GM23248 (cell line): ENCODE measurements around the gene HLA-DOA. TPM values are rescaled to one million over a fixed set of nuclear protein-coding genes. Genes with fewer than 3 reads are reported as not detected.

ENCODE experiments used
- DNase-seq: peaks from one replicate; pipeline ENCODE4 v3.0.0-alpha.2; 2015
- H2AFZ ChIP-seq: fragments of 200-600 bp; sonication (generic); 2 replicates; pipeline ENCODE4 v1.6.1; 2016; ENCODE audit warnings: antibody characterized with exemption
- H3F3A ChIP-seq: fragments of 200-600 bp; sonication (generic); 2 replicates; pipeline ENCODE4 v1.6.1; 2016; ENCODE audit warnings: mild to moderate bottlenecking, antibody characterized with exemption, mixed run types; ENCODE audit not compliant: insufficient read depth
- H3K27ac ChIP-seq: fragments of 200-600 bp; sonication (generic); 2 replicates; pipeline ENCODE4 v1.5.1; 2016; ENCODE audit warnings: mild to moderate bottlenecking
- H3K27me3 ChIP-seq: fragments of 200-600 bp; sonication (generic); replicated peaks from 2 replicates; pipeline ENCODE4 v1.6.1; 2016; ENCODE audit warnings: mild to moderate bottlenecking; ENCODE audit not compliant: insufficient read depth
- H3K36me3 ChIP-seq: fragments of 200-600 bp; sonication (generic); 2 replicates; pipeline ENCODE4 v1.6.1; 2016; ENCODE audit warnings: low read depth, mild to moderate bottlenecking
- H3K4me1 ChIP-seq: fragments of 200-600 bp; sonication (generic); 2 replicates; pipeline ENCODE4 v1.6.1; 2016; ENCODE audit warnings: mild to moderate bottlenecking; ENCODE audit not compliant: insufficient read depth
- H3K4me2 ChIP-seq: fragments of 200-600 bp; sonication (generic); one replicate; pipeline ENCODE4 v1.6.1; 2016; ENCODE audit warnings: mild to moderate bottlenecking; ENCODE audit not compliant: unreplicated experiment
- H3K4me3 ChIP-seq: fragments of 200-600 bp; sonication (generic); 2 replicates; pipeline ENCODE4 v1.5.1; 2016; ENCODE audit warnings: mild to moderate bottlenecking
- H3K79me2 ChIP-seq: fragments of 200-600 bp; sonication (generic); 2 replicates; pipeline ENCODE4 v1.6.1; 2016; ENCODE audit warnings: mild to moderate bottlenecking; ENCODE audit not compliant: insufficient read depth
- H3K9ac ChIP-seq: fragments of 200-600 bp; sonication (generic); 2 replicates; pipeline ENCODE4 v1.6.1; 2016; ENCODE audit warnings: mild to moderate bottlenecking
- H3K9me2 ChIP-seq: fragments of 200-600 bp; sonication (generic); 2 replicates; pipeline ENCODE4 v1.6.1; 2016; ENCODE audit warnings: mixed run types, mild to moderate bottlenecking, moderate library complexity; ENCODE audit not compliant: insufficient read depth
- H3K9me3 ChIP-seq: fragments of 200-600 bp; sonication (generic); one replicate; pipeline ENCODE4 v1.6.1; 2017; ENCODE audit warnings: low read depth
- H4K20me1 ChIP-seq: fragments of 200-600 bp; sonication (generic); 2 replicates; pipeline ENCODE4 v1.6.0; 2016; ENCODE audit not compliant: insufficient read depth
- EZH2 ChIP-seq: fragments of 200-600 bp; sonication (generic); IDR thresholded peaks from 2 replicates; pipeline ENCODE4 v1.6.1; 2018; ENCODE audit warnings: antibody characterized with exemption, mild to moderate bottlenecking; ENCODE audit not compliant: insufficient read depth, poor library complexity, severe bottlenecking
- EZH2phosphoT487 ChIP-seq: fragments of 200-600 bp; sonication (generic); IDR thresholded peaks from 2 replicates; pipeline ENCODE4 v1.6.1; 2018; ENCODE audit warnings: antibody characterized with exemption, moderate library complexity, mild to moderate bottlenecking, low read depth; ENCODE audit not compliant: insufficient read depth
- WGBS, 2 experiments: methylation state at CpG; one replicate each; pipeline ENCODE4 v1.1.6; 2015 to 2017; ENCODE audit warnings: low lambda C conversion rate in 2 of 2, low coverage in 1 of 2; ENCODE audit errors: missing lambda C conversion rate in 2 of 2; 5-methylcytosine and 5-hydroxymethylcytosine counted together
- in situ Hi-C: fragments of 300-500 bp; cut with MboI; formaldehyde crosslinking; loops from 2 replicates; pipeline ENCODE4 v1.15.0; 2020
- polyA plus RNA-seq: library from polyadenylated mRNA; unstranded; fragments of >200 nt; fragmentation: Nextera tagmentation; extraction: Ambion mirVana; gene quantifications from 2 replicates; pipeline ENCODE4 v1.2.1, GENCODE V29; 2016
- total RNA-seq: library from RNA; depleted of rRNA; stranded (reverse); fragments of >200 nt; shearing (Covaris generic); gene quantifications from 2 replicates; pipeline ENCODE4 v1.2.3, GENCODE V29; 2014

The HLA-DOA gene
- total and polyA plus RNA-seq, 2 experiments from 2014 or later, result 0.18 TPM; not detected in 1

GRCh38 chr6:33004940-33005339 is 4.5 kb downstream of the HLA-DOA start:
- in situ Hi-C loops, result no loop called here

GRCh38 chr6:33001685-33002084 is 7.7 kb downstream of the HLA-DOA start:
- Histone ChIP-seq H3F3A (no peaks in the 10 kb centered on the region), H3K9ac (no peak overlapping the region), H3K27ac (no peak overlapping the region), H3K9me3 (no peaks in the 10 kb centered on the region), H3K4me2 (no peak overlapping the region), H3K27me3 (peaks cover 60% of the 10 kb centered on the region), H3K79me2 (no peaks in the 10 kb centered on the region), H2AFZ (no peak overlapping the region), H4K20me1 (no peaks in the 10 kb centered on the region), H3K9me2 (no peaks in the 10 kb centered on the region), H3K4me3 (no peak overlapping the region), H3K36me3 (no peaks in the 10 kb centered on the region), H3K4me1 (no peaks in the 10 kb centered on the region)
- no peak for DNase-seq
- in situ Hi-C loops, result no loop called here
- TF ChIP-seq EZH2, result no peak
- TF ChIP-seq EZH2phosphoT487, result no peak
- 2 to 4% methylated on average over 4 of the region's 4 CpGs for WGBS, 2 experiments

More at GRCh38 chr6:33004940-33005339, 4.5 kb downstream of the HLA-DOA start:
- Histone ChIP-seq H3K9me2 (no peaks in the 10 kb centered on the region), H2AFZ (no peak overlapping the region), H3K27me3 (peaks cover 61% of the 10 kb centered on the region), H3K27ac (no peak overlapping the region), H4K20me1 (no peaks in the 10 kb centered on the region), H3K4me1 (no peaks in the 10 kb centered on the region), H3K4me2 (no peak overlapping the region), H3K36me3 (no peaks in the 10 kb centered on the region), H3F3A (no peaks in the 10 kb centered on the region), H3K9me3 (no peaks in the 10 kb centered on the region), H3K4me3 (no peak overlapping the region), H3K79me2 (no peaks in the 10 kb centered on the region), H3K9ac (no peak overlapping the region)
- WGBS, 2 experiments, result 38 to 43% methylated on average over 6 of the region's 6 CpGs
- no peak for DNase-seq
- TF ChIP-seq EZH2phosphoT487, result no peak
- no peak for TF ChIP-seq EZH2

DNA sequence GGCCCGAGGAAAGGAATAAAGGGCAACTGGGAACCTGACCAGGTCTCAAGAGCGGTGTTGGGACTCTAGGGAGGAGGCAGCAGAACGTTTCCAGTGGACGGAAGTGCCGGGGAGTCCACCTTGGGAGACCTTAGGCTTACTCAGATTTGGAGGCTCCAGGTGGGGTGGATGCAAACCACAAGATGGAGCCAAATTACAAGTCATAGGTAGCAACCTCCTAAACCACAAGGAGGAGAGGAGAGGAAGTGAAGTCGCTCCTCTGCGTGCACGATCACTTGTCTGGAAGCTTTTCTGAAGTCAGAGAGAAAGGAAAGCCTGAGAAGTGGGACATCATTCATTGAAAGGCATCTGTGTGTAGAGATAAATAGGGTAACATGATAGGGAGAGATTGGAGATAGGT is 9.3 kb downstream of the HLA-DOA start:
- Histone ChIP-seq H3K4me1 (no peaks in the 10 kb centered on the region), H3K4me2 (no peak overlapping the region), H3K27me3 (peaks cover 66% of the 10 kb centered on the region), H3F3A (no peaks in the 10 kb centered on the region), H3K79me2 (no peaks in the 10 kb centered on the region), H2AFZ (no peak overlapping the region), H3K27ac (no peak overlapping the region), H3K9me2 (no peaks in the 10 kb centered on the region), H3K36me3 (no peaks in the 10 kb centered on the region), H3K9ac (no peak overlapping the region), H3K4me3 (no peak overlapping the region), H4K20me1 (no peaks in the 10 kb centered on the region), H3K9me3 (no peaks in the 10 kb centered on the region)
- no peak for DNase-seq
- 75 to 78% methylated on average over 8 of the region's 8 CpGs for WGBS, 2 experiments
- TF ChIP-seq EZH2, result no peak
- TF ChIP-seq EZH2phosphoT487, result no peak
- in situ Hi-C loops, result no loop called here

GRCh38 chr6:32995448-32995847 is 13.9 kb downstream of the HLA-DOA start:
- Histone ChIP-seq H3K4me1 (no peaks in the 10 kb centered on the region), H3K79me2 (no peaks in the 10 kb centered on the region), H3K27me3 (peaks cover 40% of the 10 kb centered on the region; the same call in 1 of the 2 replicates), H2AFZ (no peak overlapping the region), H3K4me2 (no peak overlapping the region), H3K9me3 (no peaks in the 10 kb centered on the region), H4K20me1 (no peaks in the 10 kb centered on the region), H3K9me2 (no peaks in the 10 kb centered on the region), H3K27ac (no peak overlapping the region), H3F3A (no peaks in the 10 kb centered on the region), H3K9ac (no peak overlapping the region), H3K36me3 (no peaks in the 10 kb centered on the region), H3K4me3 (no peak overlapping the region)
- no peak for TF ChIP-seq EZH2
- no peak for TF ChIP-seq EZH2phosphoT487
- no peak for DNase-seq
- WGBS, 2 experiments, result 6 to 13% methylated on average over 2 of the region's 2 CpGs
- in situ Hi-C loops, result no loop called here

DNA sequence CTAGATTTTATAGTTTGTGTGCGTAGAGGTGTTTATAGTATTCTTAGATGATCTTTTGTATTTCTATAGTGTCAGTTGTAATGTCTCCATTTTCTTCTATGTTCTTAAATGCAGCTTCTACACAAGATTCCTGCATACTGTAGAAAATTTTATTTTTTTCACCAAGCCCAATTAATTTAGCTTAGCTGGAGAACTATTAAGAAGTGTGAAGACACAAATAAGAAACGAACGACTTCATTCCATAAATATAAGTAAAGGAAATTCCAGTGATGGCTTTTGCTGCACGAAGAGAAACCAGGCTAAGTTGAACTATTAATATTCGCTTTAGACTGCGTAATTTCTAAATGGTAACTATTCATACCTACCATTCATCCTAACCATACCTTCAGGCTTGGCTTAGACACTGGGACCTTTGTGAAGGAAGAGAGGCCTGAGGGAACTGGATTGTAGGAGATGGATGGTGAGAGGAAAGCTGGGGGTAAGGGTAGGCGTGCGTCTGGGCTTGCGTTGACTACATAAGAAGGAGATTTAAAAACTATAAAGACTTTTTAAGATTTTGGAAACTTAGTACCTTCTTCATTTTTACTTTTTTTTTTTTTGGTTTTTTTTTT is 15.9 kb downstream of the HLA-DOA start:
- Histone ChIP-seq H3K4me3 (no peak overlapping the region), H3K9me2 (no peaks in the 10 kb centered on the region), H3F3A (no peaks in the 10 kb centered on the region), H3K36me3 (no peaks in the 10 kb centered on the region), H2AFZ (no peak overlapping the region), H3K4me1 (no peaks in the 10 kb centered on the region), H3K4me2 (no peak overlapping the region), H3K27me3 (peaks cover 40% of the 10 kb centered on the region; the same call in 1 of the 2 replicates), H3K9me3 (no peaks in the 10 kb centered on the region), H4K20me1 (no peaks in the 10 kb centered on the region), H3K27ac (no peak overlapping the region), H3K79me2 (no peaks in the 10 kb centered on the region), H3K9ac (no peak overlapping the region)
- no peak for TF ChIP-seq EZH2
- no peak for TF ChIP-seq EZH2phosphoT487
- 79 to 85% methylated on average over 9 of the region's 9 CpGs for WGBS, 2 experiments
- DNase-seq, result no peak
- in situ Hi-C loops, result no loop called here
